ENCODE data around the gene ROR1. TPM values are rescaled to one million over a fixed set of nuclear protein-coding genes. Genes with fewer than 3 reads are reported as not detected.
"Not testable (repeated sequence)": the region's sequence is repeated elsewhere in the genome, so short reads cannot be mapped to it uniquely, and the experiment has no call there.

The ROR1 gene
- total RNA-seq, 1 donor from 2014 or later, result 11.0 TPM

- H3K4me1 Mint-ChIP-seq, result no peaks in the 10 kb centered on the region
- DNase-seq (ENCODE audit: low read depth, low spot score), result no peak
- H3K36me3 Mint-ChIP-seq (ENCODE audit: low read depth), result no peaks in the 10 kb centered on the region
- peaks cover 3% of the 10 kb centered on the region for H3K9me3 Mint-ChIP-seq
- no peak overlapping the region for H3K27ac Mint-ChIP-seq (ENCODE audit: unreplicated experiment)
- H3K4me3 Mint-ChIP-seq, result no peak overlapping the region
- TF ChIP-seq CTCF (conservative IDR thresholded peaks at IDR 0.05), result no peak
- H3K27me3 Mint-ChIP-seq (ENCODE audit: low read depth), result no peaks in the 10 kb centered on the region
Observed at GRCh38 chr1:63825111-63825510, 51.3 kb downstream of the ROR1 start.

- not testable (repeated sequence) for H3K4me3 Mint-ChIP-seq; DNase-seq (ENCODE audit: low read depth, low spot score); H3K9me3 Mint-ChIP-seq; H3K36me3 Mint-ChIP-seq (ENCODE audit: low read depth); H3K4me1 Mint-ChIP-seq; H3K27ac Mint-ChIP-seq (ENCODE audit: unreplicated experiment); H3K27me3 Mint-ChIP-seq (ENCODE audit: low read depth)
Observed at GRCh38 chr1:63826246-63826861, 52.5 kb downstream of the ROR1 start.

- H3K4me1 Mint-ChIP-seq, result peaks cover 7% of the 10 kb centered on the region
- H3K4me3 Mint-ChIP-seq, result no peak overlapping the region
- H3K36me3 Mint-ChIP-seq (ENCODE audit: low read depth), result no peaks in the 10 kb centered on the region
- H3K27ac Mint-ChIP-seq (ENCODE audit: unreplicated experiment), result peak overlapping the region; percentile 13
- H3K27me3 Mint-ChIP-seq (ENCODE audit: low read depth), result no peaks in the 10 kb centered on the region
- peaks cover 3% of the 10 kb centered on the region for H3K9me3 Mint-ChIP-seq
- no peak for TF ChIP-seq CTCF (conservative IDR thresholded peaks at IDR 0.05)
- no peak for DNase-seq (ENCODE audit: low read depth, low spot score)
Observed at GRCh38 chr1:63827411-63828321, 53.8 kb downstream of the ROR1 start.

- DNase-seq (ENCODE audit: low read depth, low spot score), result no peak
- Mint-ChIP-seq H3K4me3 (no peak overlapping the region), H3K27me3 (ENCODE audit: low read depth) (no peaks in the 10 kb centered on the region), H3K9me3 (peaks cover 3% of the 10 kb centered on the region), H3K27ac (ENCODE audit: unreplicated experiment) (no peak overlapping the region), H3K4me1 (peaks cover 15% of the 10 kb centered on the region), H3K36me3 (ENCODE audit: low read depth) (no peaks in the 10 kb centered on the region)
- no peak for TF ChIP-seq CTCF (conservative IDR thresholded peaks at IDR 0.05)
Observed at GRCh38 chr1:63828322-63829044, 54.7 kb downstream of the ROR1 start.

- Mint-ChIP-seq H3K27ac (ENCODE audit: unreplicated experiment) (no peak overlapping the region), H3K4me3 (no peak overlapping the region), H3K27me3 (ENCODE audit: low read depth) (no peaks in the 10 kb centered on the region), H3K9me3 (peaks cover 3% of the 10 kb centered on the region), H3K4me1 (peaks cover 21% of the 10 kb centered on the region), H3K36me3 (ENCODE audit: low read depth) (no peaks in the 10 kb centered on the region)
- DNase-seq (ENCODE audit: low read depth, low spot score), result no peak
- no peak for TF ChIP-seq CTCF (conservative IDR thresholded peaks at IDR 0.05)
Observed at GRCh38 chr1:63829349-63830327, 55.8 kb downstream of the ROR1 start.

Measured in neural crest cell (in vitro differentiated cells).